Loucy (cell line): ENCODE measurements around the gene NXNL2.

Source experiments
- H2AFZ ChIP-seq: fragments of 200-600 bp; sonication (generic); 2 replicates; pipeline ENCODE4 v1.6.0; 2016; ENCODE audit warnings: antibody characterized with exemption, mild to moderate bottlenecking, low read length, moderate library complexity
- H3F3A ChIP-seq: fragments of 200-600 bp; 2 replicates; pipeline ENCODE4 v1.6.0; 2016; ENCODE audit warnings: antibody characterized with exemption, low read depth, mild to moderate bottlenecking
- H3K27me3 ChIP-seq: fragments of 200-600 bp; sonication (generic); 2 replicates; pipeline ENCODE4 v1.6.1; 2014; ENCODE audit warnings: low read length, mild to moderate bottlenecking; ENCODE audit not compliant: insufficient read depth, poor library complexity, severe bottlenecking
- H3K36me3 ChIP-seq: fragments of 200-600 bp; sonication (generic); 2 replicates; pipeline ENCODE4 v1.6.1; 2016; ENCODE audit warnings: low read length; ENCODE audit not compliant: insufficient read depth
- H3K4me1 ChIP-seq: fragments of 200-600 bp; sonication (generic); 2 replicates; pipeline ENCODE4 v1.5.1; 2014; ENCODE audit warnings: low read length, mild to moderate bottlenecking; ENCODE audit not compliant: insufficient read depth, poor library complexity, severe bottlenecking
- H3K4me2 ChIP-seq: fragments of 200-600 bp; sonication (generic); 2 replicates; pipeline ENCODE4 v1.6.0; 2014; ENCODE audit warnings: antibody characterized with exemption, low read length, low read depth, mild to moderate bottlenecking; ENCODE audit not compliant: poor library complexity, severe bottlenecking
- H3K4me3 ChIP-seq: fragments of 200-600 bp; sonication (generic); 2 replicates; pipeline ENCODE4 v1.5.1; 2014; ENCODE audit warnings: low read length, mild to moderate bottlenecking, mixed read lengths; ENCODE audit not compliant: poor library complexity, severe bottlenecking
- H3K79me2 ChIP-seq: fragments of 200-600 bp; sonication (generic); 2 replicates; pipeline ENCODE4 v1.6.1; 2014; ENCODE audit warnings: low read length; ENCODE audit not compliant: insufficient read depth
- H3K9ac ChIP-seq: fragments of 200-600 bp; sonication (generic); 2 replicates; pipeline ENCODE4 v1.6.0; 2014; ENCODE audit warnings: mild to moderate bottlenecking, low read depth, low read length, moderate library complexity; ENCODE audit not compliant: poor library complexity, severe bottlenecking
- H3K9me2 ChIP-seq: fragments of 200-600 bp; sonication (generic); replicated peaks from 2 replicates; pipeline ENCODE4 v1.6.1; 2016; ENCODE audit warnings: low read depth, low read length, mixed read lengths
- H3K9me3 ChIP-seq: fragments of 200-600 bp; sonication (generic); 2 replicates; pipeline ENCODE4 v1.6.1; 2014; ENCODE audit warnings: mild to moderate bottlenecking, antibody characterized with exemption, low read length, low read depth; ENCODE audit not compliant: insufficient read depth
- H4K20me1 ChIP-seq: fragments of 200-600 bp; sonication (generic); 2 replicates; pipeline ENCODE4 v1.6.0; 2014; ENCODE audit warnings: antibody characterized with exemption, low read length, mild to moderate bottlenecking; ENCODE audit not compliant: insufficient read depth, poor library complexity, severe bottlenecking
- CTCF ChIP-seq: fragments of 200-600 bp; sonication (generic); conservative IDR thresholded peaks from 2 replicates; pipeline ENCODE4 v1.5.1; 2014; ENCODE audit warnings: mild to moderate bottlenecking, antibody characterized with exemption, low read length
- EZH2phosphoT487 ChIP-seq: fragments of 200-600 bp; IDR thresholded peaks from 2 replicates; pipeline ENCODE4 v1.6.1; 2018; ENCODE audit warnings: antibody characterized with exemption, mild to moderate bottlenecking, moderate library complexity, borderline replicate concordance

Gene NXNL2

GRCh38 chr9:88521308-88521707 is 13.7 kb upstream of the NXNL2 start:
- Histone ChIP-seq H3K4me2 (no peak overlapping the region), H4K20me1 (no peaks in the 10 kb centered on the region), H3F3A (no peaks in the 10 kb centered on the region), H3K9me3 (no peaks in the 10 kb centered on the region), H3K4me1 (no peaks in the 10 kb centered on the region), H3K4me3 (no peak overlapping the region), H2AFZ (no peak overlapping the region), H3K36me3 (no peaks in the 10 kb centered on the region), H3K9ac (no peak overlapping the region), H3K27me3 (no peaks in the 10 kb centered on the region), H3K9me2 (no peaks in the 10 kb centered on the region), H3K79me2 (no peaks in the 10 kb centered on the region)
- TF ChIP-seq CTCF (no peak), EZH2phosphoT487 (no peak)

GRCh38 chr9:88522360-88522759 is 12.6 kb upstream of the NXNL2 start:
- H3K9me2 ChIP-seq: no peaks in the 10 kb centered on the region
- no peak overlapping the region for H3K4me3 ChIP-seq
- no peak overlapping the region for H3K9ac ChIP-seq
- TF ChIP-seq EZH2phosphoT487 (no peak), CTCF (no peak)
- H3K4me1 ChIP-seq: no peaks in the 10 kb centered on the region
- H3K4me2 ChIP-seq: no peak overlapping the region
- no peaks in the 10 kb centered on the region for H3K27me3 ChIP-seq
- no peaks in the 10 kb centered on the region for H3K79me2 ChIP-seq
- H2AFZ ChIP-seq: no peak overlapping the region
- H3K9me3 ChIP-seq: no peaks in the 10 kb centered on the region
- H3K36me3 ChIP-seq: no peaks in the 10 kb centered on the region
- no peaks in the 10 kb centered on the region for H4K20me1 ChIP-seq
- no peaks in the 10 kb centered on the region for H3F3A ChIP-seq

- H3K9ac ChIP-seq: no peak overlapping the region
- no peaks in the 10 kb centered on the region for H3K79me2 ChIP-seq
- H3K36me3 ChIP-seq: no peaks in the 10 kb centered on the region
- no peaks in the 10 kb centered on the region for H3K27me3 ChIP-seq
- TF ChIP-seq EZH2phosphoT487: no peak
- TF ChIP-seq CTCF: no peak
- H3F3A ChIP-seq: no peaks in the 10 kb centered on the region
- H3K9me3 ChIP-seq: no peaks in the 10 kb centered on the region
- H3K4me2 ChIP-seq: no peak overlapping the region
- no peak overlapping the region for H2AFZ ChIP-seq
- no peaks in the 10 kb centered on the region for H3K4me1 ChIP-seq
- no peaks in the 10 kb centered on the region for H4K20me1 ChIP-seq
- no peak overlapping the region for H3K4me3 ChIP-seq
- H3K9me2 ChIP-seq: no peaks in the 10 kb centered on the region
These were observed 11.9 kb upstream of the NXNL2 start for GRCh38 chr9:88523056-88523455.
